Measurements from ENCODE around the gene VLDLR. TPM values are rescaled to one million over a fixed set of nuclear protein-coding genes. Genes with fewer than 3 reads are reported as not detected.

VLDLR gene
- total RNA-seq, result 33.5 to 106 TPM (median 97.7 TPM) in 3 replicates
- long read RNA-seq, full-length matches to known transcripts, result 160 of 188 reads
- long read RNA-seq, partial matches to known transcripts, result 8 of 188 reads
- long read RNA-seq, other reads (novel, unspliced or antisense), result 20 of 188 reads

DNA sequence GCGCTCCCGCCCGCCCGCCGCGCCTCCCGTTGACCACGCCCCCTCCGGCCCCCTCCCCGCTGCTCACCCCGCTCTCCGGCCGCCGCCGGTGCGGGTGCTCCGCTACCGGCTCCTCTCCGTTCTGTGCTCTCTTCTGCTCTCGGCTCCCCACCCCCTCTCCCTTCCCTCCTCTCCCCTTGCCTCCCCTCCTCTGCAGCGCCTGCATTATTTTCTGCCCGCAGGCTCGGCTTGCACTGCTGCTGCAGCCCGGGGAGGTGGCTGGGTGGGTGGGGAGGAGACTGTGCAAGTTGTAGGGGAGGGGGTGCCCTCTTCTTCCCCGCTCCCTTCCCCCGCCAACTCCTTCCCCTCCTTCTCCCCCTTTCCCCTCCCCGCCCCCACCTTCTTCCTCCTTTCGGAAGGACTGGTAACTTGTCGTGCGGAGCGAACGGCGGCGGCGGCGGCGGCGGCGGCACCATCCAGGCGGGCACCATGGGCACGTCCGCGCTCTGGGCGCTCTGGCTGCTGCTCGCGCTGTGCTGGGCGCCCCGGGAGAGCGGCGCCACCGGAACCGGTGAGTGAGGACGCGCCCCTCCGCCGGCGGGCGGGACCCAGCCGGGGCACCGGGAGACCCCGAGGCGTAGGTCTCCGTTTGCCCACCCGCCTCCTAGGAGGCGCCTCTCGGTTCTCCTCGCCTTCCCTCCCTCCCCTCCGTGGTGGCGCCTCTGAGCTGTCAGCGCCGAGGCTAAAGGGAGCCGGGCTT lies at the start of gene VLDLR:
Gene VLDLR, plus strand, starts transcription at position 66 of the 739 bp plus-strand sequence. Its CDS starts 403 bp downstream, at position 469.
- H3K4me3 Mint-ChIP-seq (ENCODE audit: unreplicated experiment), result peak within 1 kb of the TSS; percentile 92
- peaks cover 39% of the 10 kb centered on the region for H3K4me1 Mint-ChIP-seq (ENCODE audit: low read depth)
- H3K27ac Mint-ChIP-seq (ENCODE audit: unreplicated experiment), result peak within 1 kb of the TSS; percentile 94
- TF ChIP-seq, protein P1, sequence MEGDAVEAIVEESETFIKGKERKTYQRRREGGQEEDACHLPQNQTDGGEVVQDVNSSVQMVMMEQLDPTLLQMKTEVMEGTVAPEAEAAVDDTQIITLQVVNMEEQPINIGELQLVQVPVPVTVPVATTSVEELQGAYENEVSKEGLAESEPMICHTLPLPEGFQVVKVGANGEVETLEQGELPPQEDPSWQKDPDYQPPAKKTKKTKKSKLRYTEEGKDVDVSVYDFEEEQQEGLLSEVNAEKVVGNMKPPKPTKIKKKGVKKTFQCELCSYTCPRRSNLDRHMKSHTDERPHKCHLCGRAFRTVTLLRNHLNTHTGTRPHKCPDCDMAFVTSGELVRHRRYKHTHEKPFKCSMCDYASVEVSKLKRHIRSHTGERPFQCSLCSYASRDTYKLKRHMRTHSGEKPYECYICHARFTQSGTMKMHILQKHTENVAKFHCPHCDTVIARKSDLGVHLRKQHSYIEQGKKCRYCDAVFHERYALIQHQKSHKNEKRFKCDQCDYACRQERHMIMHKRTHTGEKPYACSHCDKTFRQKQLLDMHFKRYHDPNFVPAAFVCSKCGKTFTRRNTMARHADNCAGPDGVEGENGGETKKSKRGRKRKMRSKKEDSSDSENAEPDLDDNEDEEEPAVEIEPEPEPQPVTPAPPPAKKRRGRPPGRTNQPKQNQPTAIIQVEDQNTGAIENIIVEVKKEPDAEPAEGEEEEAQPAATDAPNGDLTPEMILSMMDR (IDR thresholded peaks at IDR 0.05), result peak; percentile 48
- no peaks in the 10 kb centered on the region for H3K9me3 Mint-ChIP-seq (ENCODE audit: low read depth)
- peak; percentile 94 for DNase-seq (ENCODE audit: low spot score)
- no peaks in the 10 kb centered on the region for H3K27me3 Mint-ChIP-seq (ENCODE audit: low read depth)
- H3K36me3 Mint-ChIP-seq (ENCODE audit: low read depth), result no peaks in the 10 kb centered on the region

DNA sequence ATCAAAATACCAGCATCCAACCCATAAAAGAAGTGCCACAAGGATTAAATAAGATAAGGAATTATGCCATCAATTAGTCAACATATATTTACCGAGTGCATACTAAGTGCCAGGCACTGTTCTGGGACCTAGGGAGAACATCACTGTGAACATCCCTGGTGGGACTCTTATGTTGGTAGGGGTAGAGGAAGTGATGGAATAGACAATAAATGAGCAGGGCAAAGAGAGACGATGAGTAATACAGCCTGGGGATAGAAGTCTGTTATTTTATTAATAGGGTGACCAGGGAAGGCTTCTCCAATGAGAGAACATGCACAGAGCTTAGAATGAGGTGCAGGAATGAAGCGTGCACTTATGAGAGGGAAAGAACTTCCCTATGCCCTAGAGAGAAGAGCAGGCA lies 47.4 kb upstream of the VLDLR start:
- Mint-ChIP-seq H3K27ac (ENCODE audit: unreplicated experiment) (no peak overlapping the region), H3K4me1 (ENCODE audit: low read depth) (peaks cover 44% of the 10 kb centered on the region)

DNA sequence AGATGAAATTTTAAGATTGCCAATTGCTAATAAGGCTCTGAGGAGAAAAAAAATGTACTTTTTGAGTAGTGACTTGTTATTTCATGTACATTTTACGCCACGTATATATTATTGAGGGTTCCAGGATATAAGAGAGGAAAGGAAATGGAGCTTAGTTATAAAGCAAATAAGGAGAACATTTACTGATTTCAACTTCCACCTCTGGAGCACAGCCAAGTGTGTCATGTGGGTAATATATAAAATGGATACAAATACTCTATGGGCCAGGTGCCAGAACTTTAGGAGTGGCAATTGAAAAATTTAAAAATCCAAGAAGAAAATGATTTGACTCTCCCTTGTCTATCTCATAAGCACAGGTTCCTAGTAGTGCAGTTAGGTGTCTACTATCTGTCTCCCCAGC lies 45.0 kb upstream of the VLDLR start:
- no peak for DNase-seq (ENCODE audit: low spot score)
- Mint-ChIP-seq H3K4me1 (ENCODE audit: low read depth) (peaks cover 31% of the 10 kb centered on the region), H3K27ac (ENCODE audit: unreplicated experiment) (no peak overlapping the region), H3K9me3 (ENCODE audit: low read depth) (no peaks in the 10 kb centered on the region), H3K27me3 (ENCODE audit: low read depth) (no peaks in the 10 kb centered on the region), H3K36me3 (ENCODE audit: low read depth) (no peaks in the 10 kb centered on the region), H3K4me3 (ENCODE audit: unreplicated experiment) (no peak overlapping the region)
- TF ChIP-seq, protein P1 (IDR thresholded peaks at IDR 0.05), result no peak

More for the DNA sequence above, 47.4 kb upstream of the VLDLR start:
- TF ChIP-seq, protein P1 (IDR thresholded peaks at IDR 0.05), result no peak
- no peak for DNase-seq (ENCODE audit: low spot score)
- H3K36me3 Mint-ChIP-seq (ENCODE audit: low read depth), result no peaks in the 10 kb centered on the region
- no peaks in the 10 kb centered on the region for H3K27me3 Mint-ChIP-seq (ENCODE audit: low read depth)
- no peaks in the 10 kb centered on the region for H3K9me3 Mint-ChIP-seq (ENCODE audit: low read depth)
- no peak overlapping the region for H3K4me3 Mint-ChIP-seq (ENCODE audit: unreplicated experiment)

DNA sequence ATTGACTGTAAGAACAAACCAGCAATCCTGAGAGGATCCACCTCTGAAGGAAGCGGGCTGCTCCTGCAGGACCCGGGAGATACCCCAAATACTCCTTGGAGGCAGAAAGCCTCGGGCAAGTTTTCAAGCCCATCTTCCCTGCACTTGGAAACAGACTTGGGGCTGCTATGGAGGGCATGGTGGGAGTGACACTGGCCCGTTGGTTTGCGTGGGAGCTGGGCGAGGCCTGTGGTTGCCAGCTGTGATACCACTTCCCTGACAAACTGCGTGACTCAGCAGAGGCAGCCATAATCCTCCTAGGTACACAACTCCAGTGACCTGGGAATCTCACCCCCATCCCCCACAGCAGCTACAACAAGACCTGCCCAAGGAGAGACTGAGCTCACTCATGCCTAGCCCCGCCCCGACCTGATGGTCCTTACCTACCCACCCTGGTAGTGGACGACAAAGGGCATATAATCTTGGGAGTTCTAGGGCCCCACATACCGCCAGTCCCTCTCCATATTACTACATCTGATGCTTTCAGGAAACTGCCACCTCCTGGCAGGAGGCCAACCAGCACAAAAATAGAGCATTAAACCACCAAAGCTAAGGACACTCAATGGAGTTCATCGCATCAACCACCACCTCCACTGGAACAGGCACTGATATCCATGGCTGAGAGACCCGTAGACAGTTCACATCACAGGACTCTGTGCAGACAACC lies 38.1 kb upstream of the VLDLR start:
- no peaks in the 10 kb centered on the region for H3K27me3 Mint-ChIP-seq (ENCODE audit: low read depth)
- TF ChIP-seq, protein P1 (IDR thresholded peaks at IDR 0.05), result no peak
- no peak overlapping the region for H3K4me3 Mint-ChIP-seq (ENCODE audit: unreplicated experiment)
- no peaks in the 10 kb centered on the region for H3K4me1 Mint-ChIP-seq (ENCODE audit: low read depth)
- peaks cover 15% of the 10 kb centered on the region for H3K36me3 Mint-ChIP-seq (ENCODE audit: low read depth)
- H3K9me3 Mint-ChIP-seq (ENCODE audit: low read depth), result peaks cover 37% of the 10 kb centered on the region
- DNase-seq (ENCODE audit: low spot score), result no peak
- no peak overlapping the region for H3K27ac Mint-ChIP-seq (ENCODE audit: unreplicated experiment)

DNA sequence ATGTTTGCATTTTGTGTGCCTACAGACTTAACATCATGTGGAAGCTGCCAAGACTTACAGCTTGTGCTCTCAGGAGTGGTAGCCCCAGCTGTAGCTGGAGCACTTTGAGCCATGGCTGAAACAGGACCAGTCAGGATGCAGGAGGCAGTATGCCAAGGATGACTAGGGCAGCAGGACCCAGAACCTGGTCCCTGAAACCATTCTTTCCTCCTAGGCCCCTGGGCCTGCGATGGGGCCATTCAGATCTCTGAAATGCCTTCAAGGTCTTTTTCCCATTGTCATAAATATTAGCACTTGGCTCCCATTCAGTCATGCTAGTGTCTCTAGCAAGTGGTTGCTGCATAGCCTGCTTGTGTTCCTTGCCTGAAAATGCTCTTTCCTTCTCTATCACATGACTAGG lies 29.6 kb upstream of the VLDLR start:
- TF ChIP-seq, protein P1 (IDR thresholded peaks at IDR 0.05), result no peak
- Mint-ChIP-seq H3K4me3 (ENCODE audit: unreplicated experiment) (no peak overlapping the region), H3K4me1 (ENCODE audit: low read depth) (no peaks in the 10 kb centered on the region), H3K27me3 (ENCODE audit: low read depth) (no peaks in the 10 kb centered on the region), H3K9me3 (ENCODE audit: low read depth) (peaks cover 29% of the 10 kb centered on the region), H3K27ac (ENCODE audit: unreplicated experiment) (no peak overlapping the region), H3K36me3 (ENCODE audit: low read depth) (peaks cover 24% of the 10 kb centered on the region)
- no peak for DNase-seq (ENCODE audit: low spot score)

All from chondrocyte (in vitro differentiated cells).